ENCODE data around the gene ATRAID. TPM values are rescaled to one million over a fixed set of nuclear protein-coding genes. Genes with fewer than 3 reads are reported as not detected.

ATRAID gene
- total and polyA plus RNA-seq, 10 of the 15 experiments (the other 5 are each of a cell fraction or from before 2014, with no cell fraction given): 65.6 to 180 (median 120) TPM

GRCh38 chr2:27203741-27204140, 8.1 kb upstream of the ATRAID start:
- ATAC-seq (no peak), DNase-seq (ENCODE audit: low read depth, low spot score) (no peak), FAIRE-seq (no peak)
- no peaks in the 10 kb centered on the region for H3K27me3 ChIP-seq (replicated peaks in 1 of 2; ENCODE audit: control insufficient read depth in 2 of 2, insufficient read depth in 2 of 2, low read length in 1 of 2)
- intact Hi-C loops (cut with micrococcal nuclease; ENCODE audit: unreplicated experiment) (no loop called here), in situ Hi-C loops (cut with MboI) (no loop called here)
- 93% methylated on average over 9 of the region's 9 CpGs for WGBS (ENCODE audit: insufficient coverage, insufficient replicate concordance, low lambda C conversion rate, missing lambda C conversion rate)
- no TSS peak for BruUV-seq (replicated peaks)
- H3K9me3 ChIP-seq (replicated peaks; ENCODE audit: control insufficient read depth, insufficient read depth, low read length): no peaks in the 10 kb centered on the region
- peaks cover 26 to 31% of the 10 kb centered on the region in 2 experiments for H3K36me3 ChIP-seq (ENCODE audit: control insufficient read depth in 2 of 2, insufficient read depth in 2 of 2, low read length in 1 of 2)
- no peaks in the 10 kb centered on the region for H4K20me1 ChIP-seq (ENCODE audit: control insufficient read depth, insufficient read depth)
- SMC1A ChIA-PET (ENCODE audit: uncharacterized antibody, unreplicated experiment): no interaction called here
- no peak for TF ChIP-seq SMARCA5 (IDR thresholded peaks at IDR 0.05)
- TF ChIP-seq POLR2A (IDR thresholded peaks at IDR 0.05; ENCODE audit: low read depth, low read length): no peak
- no peak for TF ChIP-seq SIN3A (IDR thresholded peaks at IDR 0.05; ENCODE audit: low read depth, low read length)
- no peak for TF ChIP-seq ZSCAN29 (IDR thresholded peaks at IDR 0.05)
- TF ChIP-seq CHD2 (IDR thresholded peaks at IDR 0.05; ENCODE audit: borderline replicate concordance, low read depth, low read length): no peak
- no peak for TF ChIP-seq RAD21 (IDR thresholded peaks at IDR 0.05; ENCODE audit: insufficient read depth, low read depth, low read length)
- no peak for TF ChIP-seq BCL11A (IDR thresholded peaks at IDR 0.05; ENCODE audit: low read depth, low read length)
- no peak for TF ChIP-seq ZNF207 (IDR thresholded peaks at IDR 0.05; ENCODE audit: borderline replicate concordance)
- H3K79me2 ChIP-seq (ENCODE audit: control insufficient read depth, insufficient read depth, low read length): peaks cover 18% of the 10 kb centered on the region
- no peak overlapping the region for H3K4me2 ChIP-seq (ENCODE audit: control insufficient read depth, insufficient read depth)
- RAD21 ChIA-PET (ENCODE audit: unreplicated experiment): no interaction called here
- POLR2A ChIA-PET: no interaction called here
- no peak overlapping the region for H3K4me3 ChIP-seq
- no peak overlapping the region for H2AFZ ChIP-seq (ENCODE audit: control insufficient read depth, low read depth, low read length)
- no peaks in the 10 kb centered on the region; the same call in 1 of the 2 replicates for H3K4me1 ChIP-seq (ENCODE audit: control insufficient read depth, insufficient read depth, low read length)
- H3K27ac ChIP-seq (ENCODE audit: control insufficient read depth, insufficient read depth): no peak overlapping the region
- CTCF ChIA-PET: interaction anchor here (1.1 to 1.3 kb wide), 2 partner anchors 12 to 76 kb away, joined by 3 read pairs; no protein-coding TSS in a partner anchor
- no peak overlapping the region for H3K9ac ChIP-seq (ENCODE audit: control insufficient read depth, insufficient read depth, low read length)

- FAIRE-seq (no peak), DNase-seq (ENCODE audit: low read depth, low spot score) (no peak), ATAC-seq (no peak)
- Histone ChIP-seq H3K9me3 (replicated peaks; ENCODE audit: control insufficient read depth, insufficient read depth, low read length) (no peaks in the 10 kb centered on the region), H4K20me1 (ENCODE audit: control insufficient read depth, insufficient read depth) (no peaks in the 10 kb centered on the region), H3K9ac (ENCODE audit: control insufficient read depth, insufficient read depth, low read length) (no peak overlapping the region), H3K4me1 (ENCODE audit: control insufficient read depth, insufficient read depth, low read length) (no peaks in the 10 kb centered on the region; the same call in 1 of the 2 replicates), H3K36me3 (ENCODE audit: control insufficient read depth in 2 of 2, insufficient read depth in 2 of 2, low read length in 1 of 2) (peaks cover 25 to 31% of the 10 kb centered on the region in 2 experiments), H3K4me3 (no peak overlapping the region), H2AFZ (ENCODE audit: control insufficient read depth, low read depth, low read length) (no peak overlapping the region), H3K27ac (ENCODE audit: control insufficient read depth, insufficient read depth) (no peak overlapping the region), H3K79me2 (ENCODE audit: control insufficient read depth, insufficient read depth, low read length) (peaks cover 26% of the 10 kb centered on the region), H3K27me3 (replicated peaks in 1 of 2; ENCODE audit: control insufficient read depth in 2 of 2, insufficient read depth in 2 of 2, low read length in 1 of 2) (no peaks in the 10 kb centered on the region), H3K4me2 (ENCODE audit: control insufficient read depth, insufficient read depth) (no peak overlapping the region)
- intact Hi-C loops (cut with micrococcal nuclease; ENCODE audit: unreplicated experiment) (no loop called here), in situ Hi-C loops (cut with MboI) (no loop called here)
- ChIA-PET SMC1A (ENCODE audit: uncharacterized antibody, unreplicated experiment) (no interaction called here), RAD21 (ENCODE audit: unreplicated experiment) (no interaction called here), CTCF (no interaction called here), POLR2A (no interaction called here)
- 90% methylated on average over 8 of the region's 8 CpGs for WGBS (ENCODE audit: insufficient coverage, insufficient replicate concordance, low lambda C conversion rate, missing lambda C conversion rate)
- no TSS peak for BruUV-seq (replicated peaks)
- TF ChIP-seq TBL1XR1 (IDR thresholded peaks at IDR 0.05; ENCODE audit: low read depth, low read length) (no peak), ATF3 (IDR thresholded peaks at IDR 0.05; ENCODE audit: borderline replicate concordance, extremely low read depth, low read depth, low read length) (no peak), ZBTB11 (CRISPR knock-in tag; IDR thresholded peaks at IDR 0.05) (no peak)
These were observed 7.3 kb upstream of the ATRAID start for GRCh38 chr2:27204566-27204965.

All from GM12878 (cell line).